ENCODE results near the gene CNR2.
"Not testable (repeated sequence)": the region's sequence is repeated elsewhere in the genome, so short reads cannot be mapped to it uniquely, and the experiment has no call there.

CNR2 gene

GRCh38 chr1:23895993-23896392, 17.2 kb downstream of the CNR2 start:
- no peak for DNase-seq (ENCODE audit: extremely low spot score, insufficient read length, low read depth)
- FAIRE-seq, result no peak

DNA sequence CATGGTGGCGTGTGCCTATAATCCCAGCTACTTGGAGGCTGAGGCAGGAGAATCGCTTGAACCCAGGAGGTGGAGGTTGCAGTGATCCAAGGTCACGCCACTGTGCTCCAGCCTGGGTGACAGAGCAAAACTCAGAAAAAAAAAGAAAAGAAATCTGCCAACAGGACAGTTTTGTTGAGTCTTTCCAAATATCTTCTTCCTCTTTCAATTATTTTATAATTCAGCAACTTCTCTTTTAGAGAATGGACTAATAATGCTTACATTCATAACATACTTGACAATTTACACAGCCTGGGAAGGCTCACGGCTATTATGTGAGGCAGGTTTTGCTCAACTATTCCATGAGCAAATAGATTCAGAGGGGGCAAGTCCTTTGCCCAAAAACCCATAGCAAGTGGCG, 18.1 kb downstream of the CNR2 start:
- FAIRE-seq, result no peak

GRCh38 chr1:23889074-23889473, 24.1 kb downstream of the CNR2 start:
- peak; percentile 95 for FAIRE-seq
- no peak for DNase-seq (ENCODE audit: extremely low spot score, insufficient read length, low read depth)

More for the DNA sequence above, 18.1 kb downstream of the CNR2 start:
- no peak for DNase-seq (ENCODE audit: extremely low spot score, insufficient read length, low read depth)

DNA sequence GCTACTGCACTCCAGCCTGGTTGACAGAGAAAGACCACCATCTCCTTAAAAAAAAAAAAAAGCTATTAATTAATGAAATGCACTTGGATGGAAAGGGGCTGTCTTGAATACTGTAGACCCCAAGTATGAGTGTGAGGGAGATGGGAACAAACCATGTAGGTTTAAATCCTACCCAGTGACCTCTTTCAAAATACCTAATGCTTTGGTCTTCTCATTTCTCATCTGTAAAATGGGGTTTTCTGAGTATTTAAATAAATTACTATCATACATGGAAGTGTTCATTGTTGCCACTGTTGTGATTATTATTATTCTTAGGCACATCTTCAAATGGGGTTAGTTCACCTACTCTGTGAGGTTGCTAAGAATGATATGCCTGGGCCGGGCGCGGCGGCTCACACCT, 27.9 kb downstream of the CNR2 start:
- FAIRE-seq (no peak), DNase-seq (ENCODE audit: extremely low spot score, insufficient read length, low read depth) (no peak)

DNA sequence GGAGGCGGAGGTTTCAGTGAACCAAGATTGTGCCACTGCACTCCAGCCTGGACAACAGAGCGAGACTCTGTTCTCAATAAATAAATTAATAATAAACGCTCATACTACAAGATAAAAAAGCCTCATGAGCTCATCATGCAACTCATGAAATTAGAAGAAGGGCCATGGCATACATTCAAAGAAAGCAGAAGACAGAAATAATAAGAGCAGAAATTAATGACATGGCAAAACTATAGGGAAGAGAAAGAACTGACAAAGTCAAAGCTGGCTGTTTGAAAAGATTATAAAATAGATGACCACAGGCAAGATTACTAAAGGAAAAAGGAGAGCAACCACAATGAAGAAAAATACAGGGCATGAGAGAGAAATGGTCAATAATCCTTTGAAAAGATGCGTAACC, 30.4 kb downstream of the CNR2 start:
- FAIRE-seq, result no peak

GRCh38 chr1:23879809-23880208, 33.4 kb downstream of the CNR2 start:
- FAIRE-seq (no peak), DNase-seq (ENCODE audit: extremely low spot score, insufficient read length, low read depth) (no peak)

More for the DNA sequence above, 30.4 kb downstream of the CNR2 start:
- DNase-seq (ENCODE audit: extremely low spot score, insufficient read length, low read depth), result no peak

GRCh38 chr1:23878668-23879067, 34.5 kb downstream of the CNR2 start:
- FAIRE-seq (no peak), DNase-seq (ENCODE audit: extremely low spot score, insufficient read length, low read depth) (no peak)

GRCh38 chr1:23875382-23875781, 37.8 kb downstream of the CNR2 start:
- FAIRE-seq (no peak), DNase-seq (ENCODE audit: extremely low spot score, insufficient read length, low read depth) (no peak)

- FAIRE-seq, result no peak
- DNase-seq (ENCODE audit: extremely low spot score, insufficient read length, low read depth), result no peak
Observed at GRCh38 chr1:23872421-23872820, 40.7 kb downstream of the CNR2 start.

DNA sequence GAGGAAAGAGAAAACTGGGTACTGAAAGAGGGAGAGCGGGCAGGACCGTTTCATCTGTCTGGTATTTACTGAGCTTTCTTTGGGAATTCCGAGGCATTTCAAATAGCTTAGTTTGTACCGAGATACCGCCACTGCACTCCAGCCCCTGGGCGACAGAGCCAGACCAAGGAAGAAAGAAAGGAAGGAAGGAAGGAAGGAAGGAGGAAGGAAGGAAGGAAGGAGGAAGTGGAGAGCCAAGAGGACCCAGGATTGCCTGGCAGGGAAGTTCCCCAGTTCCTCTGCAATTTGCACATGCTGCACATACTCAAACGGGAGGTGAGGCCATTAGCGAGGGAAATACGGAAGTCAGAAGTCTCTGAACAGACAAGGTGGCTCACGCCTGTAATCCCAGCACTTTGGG, 44.1 kb downstream of the CNR2 start:
- DNase-seq (ENCODE audit: extremely low spot score, insufficient read length, low read depth) (no peak), FAIRE-seq (no peak)

GRCh38 chr1:23868557-23869016, 44.6 kb downstream of the CNR2 start:
- FAIRE-seq, result no peak
- DNase-seq (ENCODE audit: extremely low spot score, insufficient read length, low read depth), result no peak

DNA sequence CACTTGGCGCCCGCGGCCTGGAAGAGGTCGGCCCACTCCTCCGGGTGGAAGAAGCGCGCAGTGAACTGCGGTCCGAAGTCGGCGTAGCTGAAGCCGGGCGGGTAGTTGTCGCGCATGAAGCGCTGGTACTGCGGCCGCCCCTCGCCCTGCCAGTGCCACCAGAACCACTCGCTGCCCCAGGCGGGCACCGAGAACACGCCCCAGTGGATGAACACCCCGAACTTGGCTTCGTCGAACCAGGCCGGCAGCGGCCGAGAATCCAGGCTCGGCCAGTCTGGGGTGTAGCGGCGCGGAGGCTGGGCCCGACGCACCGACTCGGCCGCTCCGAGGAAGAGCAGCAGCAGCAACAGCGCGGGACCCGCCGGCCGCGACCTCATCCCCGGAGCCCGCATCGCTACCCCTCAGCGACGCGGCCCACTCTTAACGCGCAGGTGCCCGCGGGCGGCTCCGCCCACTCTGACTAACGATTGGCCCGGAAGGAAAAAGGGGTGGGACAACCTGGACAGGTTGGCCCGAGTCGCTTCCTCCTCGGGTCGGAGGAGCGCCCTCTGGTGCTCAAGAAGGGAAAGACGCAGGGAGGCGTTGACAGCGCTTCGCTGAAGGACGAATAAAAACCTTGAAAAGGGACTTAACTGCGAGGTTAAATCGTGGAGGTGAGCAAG, 45.1 kb downstream of the CNR2 start, which contains the start of gene FUCA1:
Gene FUCA1 (minus strand): TSS at position 396 of the 662 bp plus-strand sequence. CDS start 4 bp downstream, at position 392.
- FAIRE-seq (peak; percentile 97), DNase-seq (ENCODE audit: extremely low spot score, insufficient read length, low read depth) (peak; percentile 98)

DNA sequence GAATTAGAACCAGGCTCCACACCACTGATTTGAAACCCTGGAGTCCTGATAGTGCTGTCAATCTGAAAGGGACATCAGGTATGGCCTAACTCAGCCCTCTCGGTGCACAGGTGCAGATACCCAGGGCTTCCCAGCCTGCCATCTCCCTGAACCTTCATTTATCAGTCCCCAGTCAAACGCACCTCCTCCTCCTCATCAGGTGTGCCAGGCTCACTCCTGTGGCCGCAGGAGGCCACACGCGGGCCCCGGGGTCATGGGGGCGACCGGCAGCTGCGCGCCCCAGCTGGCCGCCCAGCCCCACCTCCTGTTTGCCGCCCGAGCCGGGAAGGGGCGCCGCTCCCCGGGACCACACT, 45.6 kb downstream of the CNR2 start:
- FAIRE-seq, result no peak
- no peak for DNase-seq (ENCODE audit: extremely low spot score, insufficient read length, low read depth)

DNA sequence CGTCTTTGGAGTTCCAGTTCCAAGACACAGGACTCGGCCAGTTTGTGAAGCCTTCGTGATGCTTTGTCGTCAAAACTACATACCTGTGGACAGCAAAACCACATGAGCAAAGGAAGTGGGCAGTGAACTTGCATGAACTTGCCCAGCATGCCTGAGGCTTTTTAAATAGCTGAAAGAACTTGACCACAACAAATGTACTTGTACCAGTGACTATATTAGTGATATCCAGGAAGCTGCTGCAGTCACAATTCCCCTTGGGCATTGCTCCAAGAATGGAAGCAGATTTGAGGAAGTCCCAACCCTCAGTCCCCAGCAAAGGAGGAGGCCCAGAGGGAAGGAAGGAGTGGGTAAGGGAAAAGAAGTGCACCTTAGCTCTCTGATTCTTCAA, 47.6 kb downstream of the CNR2 start:
- DNase-seq (ENCODE audit: extremely low spot score, insufficient read length, low read depth) (no peak), FAIRE-seq (peak; percentile 70)

DNA sequence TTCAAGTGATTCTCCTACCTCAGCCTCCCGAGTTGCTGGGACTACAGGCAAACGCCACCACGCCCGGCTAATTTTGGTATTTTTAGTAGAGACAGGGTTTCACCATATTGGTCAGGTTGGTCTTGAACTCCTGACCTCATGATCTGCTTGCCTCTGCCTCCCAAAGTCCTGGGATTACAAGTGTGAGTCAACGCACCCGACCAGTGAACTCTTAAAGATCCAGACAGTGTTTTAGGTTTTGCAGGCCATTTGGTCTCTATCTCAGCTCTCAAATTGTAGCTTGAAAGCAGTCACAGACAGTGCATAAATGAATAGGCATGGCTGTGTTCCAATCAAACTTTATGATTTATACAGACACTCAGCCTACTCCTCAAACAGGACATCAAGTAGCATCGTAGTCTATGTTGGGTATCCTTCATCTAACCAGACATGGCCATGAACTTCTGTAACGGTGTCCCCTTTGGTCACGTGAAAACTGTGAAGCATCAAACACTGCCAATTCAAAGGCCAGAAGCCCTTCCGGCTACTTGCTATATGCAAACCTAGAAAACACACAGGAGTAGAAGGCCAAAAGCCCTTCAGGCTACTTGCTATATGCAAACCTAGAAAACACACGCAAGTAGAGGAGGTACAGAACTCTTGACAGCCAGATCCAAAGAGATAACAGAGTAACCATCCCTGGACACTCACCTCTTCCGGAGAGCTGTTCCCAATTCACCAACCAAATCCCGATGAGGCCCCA, 48.2 kb downstream of the CNR2 start:
- FAIRE-seq, result no peak

GRCh38 chr1:23862640-23863039, 50.5 kb downstream of the CNR2 start:
- FAIRE-seq (no peak), DNase-seq (ENCODE audit: extremely low spot score, insufficient read length, low read depth) (no peak)

More for the DNA sequence above, 48.2 kb downstream of the CNR2 start:
- DNase-seq (ENCODE audit: extremely low spot score, insufficient read length, low read depth), result no peak

DNA sequence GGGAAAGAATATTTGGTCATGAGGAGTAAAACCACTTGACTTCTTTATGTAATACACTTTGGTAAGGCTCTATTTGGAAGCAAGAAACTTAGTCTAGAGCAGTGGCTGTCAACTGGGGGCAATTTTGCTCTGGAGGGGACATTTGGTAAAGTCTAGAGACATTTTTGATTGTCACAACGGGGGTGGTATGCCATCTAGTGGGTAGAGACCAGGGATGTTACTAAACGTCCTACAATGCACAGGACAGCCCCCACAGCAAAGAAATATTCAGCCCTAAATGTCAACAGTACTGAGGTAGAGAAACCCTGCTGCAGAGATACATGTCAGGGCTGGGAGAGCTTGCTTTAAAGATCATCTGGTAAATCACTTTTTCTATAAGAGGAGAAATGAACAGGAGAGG, 58.6 kb downstream of the CNR2 start:
- DNase-seq (ENCODE audit: extremely low spot score, insufficient read length, low read depth) (no peak), FAIRE-seq (peak; percentile 42)

DNA sequence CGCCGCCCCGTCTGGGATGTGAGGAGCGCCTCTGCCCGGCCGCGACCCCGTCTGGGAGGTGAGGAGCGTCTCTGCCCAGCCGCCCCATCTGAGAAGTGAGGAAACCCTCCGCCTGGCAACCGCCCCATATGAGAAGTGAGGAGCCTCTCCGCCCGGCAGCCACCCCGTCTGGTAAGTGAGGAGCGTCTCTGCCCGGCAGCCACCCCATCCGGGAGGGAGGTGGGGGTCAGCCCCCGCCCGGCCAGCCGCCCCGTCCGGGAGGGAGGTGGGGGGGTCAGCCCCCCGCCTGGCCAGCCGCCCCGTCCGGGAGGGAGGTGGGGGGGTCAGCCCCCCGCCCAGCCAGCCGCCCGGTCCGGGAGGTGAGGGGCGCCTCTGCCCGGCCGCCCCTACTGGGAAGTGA, 60.0 kb downstream of the CNR2 start:
- FAIRE-seq; DNase-seq (ENCODE audit: extremely low spot score, insufficient read length, low read depth): not testable (repeated sequence)

- FAIRE-seq; DNase-seq (ENCODE audit: extremely low spot score, insufficient read length, low read depth): not testable (repeated sequence)
Observed at GRCh38 chr1:23851406-23851805, 61.8 kb downstream of the CNR2 start.

DNA sequence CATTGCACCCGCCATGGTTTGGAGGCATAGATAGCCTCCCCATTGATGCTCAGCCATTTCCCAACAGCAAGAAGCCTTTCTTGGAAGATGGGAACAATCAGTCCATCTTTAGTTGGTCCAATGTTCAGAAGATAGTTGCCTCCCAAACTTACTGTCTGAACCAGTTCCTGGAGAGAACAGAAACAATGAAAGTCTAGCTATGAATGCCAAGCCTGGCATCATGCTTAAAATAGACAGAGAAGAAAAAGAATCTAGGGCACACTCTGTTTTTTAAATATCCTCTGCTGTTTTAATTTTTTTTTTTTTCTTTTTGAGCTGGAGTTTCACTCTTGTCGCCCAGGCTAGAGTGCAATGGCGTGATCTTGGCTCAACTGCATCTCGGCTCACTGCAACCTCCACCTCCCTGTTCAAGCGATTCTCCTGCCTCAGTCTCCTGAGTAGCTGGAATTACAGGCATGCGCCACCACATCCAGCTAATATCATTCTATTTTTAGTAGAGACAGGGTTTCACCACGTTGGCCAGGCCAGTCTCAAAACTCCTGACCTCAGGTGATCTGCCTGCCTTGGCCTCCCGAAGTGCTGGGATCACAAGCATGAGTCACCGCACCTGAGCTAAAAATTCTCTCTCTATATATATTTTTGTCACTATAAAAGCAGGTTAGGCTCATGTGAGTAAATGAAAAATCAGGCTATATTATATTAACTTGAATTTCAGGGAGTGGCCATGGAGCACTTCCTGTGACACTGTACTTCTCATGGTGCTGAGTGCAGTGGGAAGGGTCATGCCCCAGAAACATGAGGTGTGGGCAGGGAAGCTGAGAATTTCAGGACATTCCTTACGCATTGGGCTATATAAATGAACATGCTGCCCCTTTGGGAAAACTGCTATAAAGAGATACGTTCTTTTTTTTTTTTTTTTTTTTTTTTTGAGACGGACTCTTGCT, 64.2 kb downstream of the CNR2 start:
- DNase-seq (ENCODE audit: extremely low spot score, insufficient read length, low read depth), result no peak
- FAIRE-seq, result no peak
